Lower leg skin (tissue), 3 donors: ENCODE results near the gene DOP1A.

Experiments
- CTCF ChIP-seq, 3 donors: fragments of 450-650 bp; IDR thresholded peaks; one replicate each; pipeline ENCODE4 v1.5.1; 2016; ENCODE audit warnings: antibody characterized with exemption in 3 of 3, mild to moderate bottlenecking in 3 of 3, moderate library complexity in 2 of 3
- POLR2A ChIP-seq, 2 donors: fragments of 450-650 bp; IDR thresholded peaks; one replicate each; pipeline ENCODE4 v1.6.1; 2016 to 2017; ENCODE audit warnings: antibody characterized with exemption in 2 of 2, mild to moderate bottlenecking in 1 of 2, moderate library complexity in 1 of 2

GRCh38 chr6:83193747-83194566 lies 126.5 kb downstream of the DOP1A start:
- no peak for TF ChIP-seq CTCF (IDR thresholded peaks at IDR 0.05)
- no peak for TF ChIP-seq POLR2A (IDR thresholded peaks at IDR 0.05)
